ENCODE results near the gene PDK2.
A peak's percentile ranks its signal among the peaks of the same experiment; 100 is the strongest.

PDK2 gene

GRCh38 chr17:50152736-50153135 lies 57.6 kb downstream of the PDK2 start:
- no peak overlapping the region for H3K9ac ChIP-seq

GRCh38 chr17:50153650-50154575 lies 58.8 kb downstream of the PDK2 start:
- TF ChIP-seq CTCF (IDR thresholded peaks at IDR 0.05), result no peak
- Histone ChIP-seq H3K4me1 (peaks cover 16% of the 10 kb centered on the region), H3K36me3 (ENCODE audit: control insufficient read depth, insufficient read depth, low read length) (no peaks in the 10 kb centered on the region), H3K27ac (peak overlapping the region; percentile 45), H3K9ac (no peak overlapping the region), H3K27me3 (ENCODE audit: control insufficient read depth, insufficient read depth, low read length) (no peaks in the 10 kb centered on the region), H2AFZ (peak overlapping the region; percentile 65), H3K79me2 (no peaks in the 10 kb centered on the region), H3K4me2 (ENCODE audit: low read length) (peak overlapping the region; percentile 4), H3K4me3 (ENCODE audit: low read depth, low read length) (no peak overlapping the region), H3K9me3 (ENCODE audit: control insufficient read depth, low read length) (no peaks in the 10 kb centered on the region)

More at GRCh38 chr17:50152736-50153135, 57.6 kb downstream of the PDK2 start:
- peaks cover under 1% of the 10 kb centered on the region for H3K79me2 ChIP-seq
- H3K4me2 ChIP-seq (ENCODE audit: low read length), result peak overlapping the region; percentile 85
- peak overlapping the region; percentile 60 for H3K4me3 ChIP-seq (ENCODE audit: low read depth, low read length)
- no peaks in the 10 kb centered on the region for H3K27me3 ChIP-seq (ENCODE audit: control insufficient read depth, insufficient read depth, low read length)
- peak overlapping the region; percentile 100 for H2AFZ ChIP-seq
- peak overlapping the region; percentile 76 for H3K27ac ChIP-seq
- no peaks in the 10 kb centered on the region for H3K9me3 ChIP-seq (ENCODE audit: control insufficient read depth, low read length)
- H3K4me1 ChIP-seq, result peaks cover 17% of the 10 kb centered on the region
- no peak for TF ChIP-seq CTCF (IDR thresholded peaks at IDR 0.05)
- H3K36me3 ChIP-seq (ENCODE audit: control insufficient read depth, insufficient read depth, low read length), result no peaks in the 10 kb centered on the region

- H3K9me3 ChIP-seq (ENCODE audit: control insufficient read depth, low read length), result no peaks in the 10 kb centered on the region
- H3K4me2 ChIP-seq (ENCODE audit: low read length), result no peak overlapping the region
- no peak overlapping the region for H3K4me3 ChIP-seq (ENCODE audit: low read depth, low read length)
- H2AFZ ChIP-seq, result no peak overlapping the region
- no peaks in the 10 kb centered on the region for H3K79me2 ChIP-seq
- H3K4me1 ChIP-seq, result peaks cover 16% of the 10 kb centered on the region
- TF ChIP-seq CTCF (IDR thresholded peaks at IDR 0.05), result no peak
- H3K36me3 ChIP-seq (ENCODE audit: control insufficient read depth, insufficient read depth, low read length), result no peaks in the 10 kb centered on the region
- H3K27ac ChIP-seq, result no peak overlapping the region
- no peaks in the 10 kb centered on the region for H3K27me3 ChIP-seq (ENCODE audit: control insufficient read depth, insufficient read depth, low read length)
- no peak overlapping the region for H3K9ac ChIP-seq
Measured at GRCh38 chr17:50154604-50155003, 59.5 kb downstream of the PDK2 start.

GRCh38 chr17:50155115-50155819 lies 60.1 kb downstream of the PDK2 start:
- Histone ChIP-seq H3K9me3 (ENCODE audit: control insufficient read depth, low read length) (no peaks in the 10 kb centered on the region), H3K36me3 (ENCODE audit: control insufficient read depth, insufficient read depth, low read length) (no peaks in the 10 kb centered on the region), H3K27me3 (ENCODE audit: control insufficient read depth, insufficient read depth, low read length) (no peaks in the 10 kb centered on the region), H3K27ac (no peak overlapping the region), H2AFZ (no peak overlapping the region), H3K79me2 (no peaks in the 10 kb centered on the region), H3K9ac (no peak overlapping the region), H3K4me3 (ENCODE audit: low read depth, low read length) (no peak overlapping the region), H3K4me1 (peaks cover 16% of the 10 kb centered on the region), H3K4me2 (ENCODE audit: low read length) (no peak overlapping the region)
- no peak for TF ChIP-seq CTCF (IDR thresholded peaks at IDR 0.05)

Data from parathyroid adenoma (tissue), 2 donors.